Bronchial epithelial cell (primary cell): ENCODE measurements around the gene CA10. TPM values are rescaled to one million over a fixed set of nuclear protein-coding genes. Genes with fewer than 3 reads are reported as not detected.

ENCODE experiments used
- DNase-seq: peaks from one replicate; pipeline ENCODE4 v3.0.0-alpha.2; 2010; ENCODE audit warnings: low read depth
- FAIRE-seq: peaks from 2 replicates; lab custom pipeline; 2011; peaks lifted over from hg19 to GRCh38; lab: Jason Lieb, UNC
- H3K27me3 ChIP-seq: 2 replicates; pipeline ENCODE4 v1.5.1; 2011; ENCODE audit warnings: low read length; ENCODE audit not compliant: control insufficient read depth, insufficient read depth
- H3K36me3 ChIP-seq: 2 replicates; pipeline ENCODE4 v1.5.1; 2011; ENCODE audit warnings: low read length; ENCODE audit not compliant: control insufficient read depth, insufficient read depth
- H3K4me3 ChIP-seq: 2 replicates; pipeline ENCODE4 v1.5.1; 2011; ENCODE audit warnings: mild to moderate bottlenecking, low read depth, low read length, control low read depth
- CTCF ChIP-seq: IDR thresholded peaks from 2 replicates; pipeline ENCODE4 v1.5.1; 2011; ENCODE audit warnings: mild to moderate bottlenecking, moderate library complexity, low read length, control low read depth, inconsistent platforms; ENCODE audit not compliant: insufficient read depth, severe bottlenecking
- total RNA-seq: library from RNA; depleted of rRNA; stranded (reverse); fragments of >200 nt; gene quantifications from 2 replicates; pipeline ENCODE4 v1.2.1, GENCODE V29; 2014

The CA10 gene
- total RNA-seq, 1 donor from 2014 or later, result not detected

- H3K27me3 ChIP-seq, result no peaks in the 10 kb centered on the region
- no peak for TF ChIP-seq CTCF
- DNase-seq (no peak), FAIRE-seq (no peak)
- no peaks in the 10 kb centered on the region for H3K36me3 ChIP-seq
- no peak overlapping the region for H3K4me3 ChIP-seq
These were observed 337.7 kb downstream of the CA10 start for GRCh38 chr17:51820766-51821165.

- H3K4me3 ChIP-seq, result no peak overlapping the region
- no peaks in the 10 kb centered on the region for H3K27me3 ChIP-seq
- FAIRE-seq (no peak), DNase-seq (peak; percentile 26)
- H3K36me3 ChIP-seq, result no peaks in the 10 kb centered on the region
- no peak for TF ChIP-seq CTCF
These were observed 338.3 kb downstream of the CA10 start for GRCh38 chr17:51820252-51820651.

- FAIRE-seq (no peak), DNase-seq (no peak)
- Histone ChIP-seq H3K4me3 (no peak overlapping the region), H3K27me3 (no peaks in the 10 kb centered on the region), H3K36me3 (no peaks in the 10 kb centered on the region)
- no peak for TF ChIP-seq CTCF
These were observed 338.9 kb downstream of the CA10 start for GRCh38 chr17:51819341-51820219.

- no peaks in the 10 kb centered on the region for H3K27me3 ChIP-seq
- no peak overlapping the region for H3K4me3 ChIP-seq
- no peaks in the 10 kb centered on the region for H3K36me3 ChIP-seq
- DNase-seq (no peak), FAIRE-seq (no peak)
- no peak for TF ChIP-seq CTCF
These were observed 339.7 kb downstream of the CA10 start for GRCh38 chr17:51818777-51819176.

GRCh38 chr17:51817955-51818354 is 340.6 kb downstream of the CA10 start:
- Histone ChIP-seq H3K4me3 (no peak overlapping the region), H3K27me3 (no peaks in the 10 kb centered on the region), H3K36me3 (no peaks in the 10 kb centered on the region)
- TF ChIP-seq CTCF, result no peak
- DNase-seq, result no peak
- no peak for FAIRE-seq
